ENCODE measurements around the gene SETMAR.

GRCh38 chr3:4284865-4285264 lies 18.3 kb upstream of the SETMAR start:
- TF ChIP-seq CTCF (IDR thresholded peaks at IDR 0.05) (no peak), POLR2A (IDR thresholded peaks at IDR 0.05) (no peak), EP300 (IDR thresholded peaks at IDR 0.05) (no peak)
